HS-27A (cell line): ENCODE data around the gene RHOBTB1.

Experiments used
- DNase-seq: peaks from one replicate; pipeline ENCODE4 v3.0.0-alpha.2; 2012; ENCODE audit warnings: low read depth, missing footprints

RHOBTB1 gene

DNA sequence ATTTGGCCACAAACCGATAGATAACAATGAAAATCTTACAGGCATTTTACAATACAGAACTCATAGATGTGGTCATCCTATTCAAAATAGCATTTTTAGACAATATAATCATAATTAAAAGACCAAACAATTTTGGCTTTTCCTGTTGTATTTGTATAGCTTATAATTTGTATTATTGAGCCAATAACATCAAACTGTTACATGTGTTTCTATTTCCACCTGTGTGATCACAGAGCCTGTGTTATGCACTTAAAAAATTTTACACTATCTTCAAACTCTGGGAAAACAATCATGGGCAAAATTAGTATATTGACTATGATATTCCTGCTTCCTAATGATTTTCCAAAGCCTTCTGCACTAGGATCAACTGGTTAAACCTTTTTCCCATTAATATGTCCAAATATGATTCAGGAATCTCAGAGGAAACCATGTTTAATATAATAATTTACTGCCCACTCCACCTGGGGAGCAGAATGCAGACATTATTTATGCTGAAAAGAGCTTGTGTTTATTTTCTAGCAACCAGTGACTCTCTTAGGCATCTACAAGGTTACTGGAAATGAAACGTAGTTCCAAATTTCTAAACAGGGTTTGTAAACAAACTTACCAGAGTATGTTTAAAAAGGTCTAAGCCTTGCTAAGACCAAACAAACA is 1.7 kb downstream of the RHOBTB1 start:
- DNase-seq, result no peak

DNA sequence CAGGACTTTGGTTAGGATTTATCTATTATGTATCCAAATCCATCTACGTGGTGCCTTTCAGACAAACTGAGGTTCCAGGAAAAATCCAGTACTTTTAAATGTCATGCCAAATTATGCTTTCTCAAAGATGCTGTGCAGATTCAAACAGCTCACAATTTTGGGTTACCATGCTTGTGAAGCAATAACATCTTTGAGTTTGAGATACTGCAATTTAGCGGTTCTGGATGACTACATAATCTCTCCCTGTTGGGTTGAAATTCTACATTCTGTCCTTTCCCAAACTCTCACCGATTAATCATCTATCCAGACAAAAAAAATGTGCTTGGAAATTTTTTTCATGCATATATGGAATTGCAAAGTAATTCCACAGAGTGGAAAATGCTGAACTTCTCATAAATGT is 3.5 kb downstream of the RHOBTB1 start:
- DNase-seq, result no peak

DNA sequence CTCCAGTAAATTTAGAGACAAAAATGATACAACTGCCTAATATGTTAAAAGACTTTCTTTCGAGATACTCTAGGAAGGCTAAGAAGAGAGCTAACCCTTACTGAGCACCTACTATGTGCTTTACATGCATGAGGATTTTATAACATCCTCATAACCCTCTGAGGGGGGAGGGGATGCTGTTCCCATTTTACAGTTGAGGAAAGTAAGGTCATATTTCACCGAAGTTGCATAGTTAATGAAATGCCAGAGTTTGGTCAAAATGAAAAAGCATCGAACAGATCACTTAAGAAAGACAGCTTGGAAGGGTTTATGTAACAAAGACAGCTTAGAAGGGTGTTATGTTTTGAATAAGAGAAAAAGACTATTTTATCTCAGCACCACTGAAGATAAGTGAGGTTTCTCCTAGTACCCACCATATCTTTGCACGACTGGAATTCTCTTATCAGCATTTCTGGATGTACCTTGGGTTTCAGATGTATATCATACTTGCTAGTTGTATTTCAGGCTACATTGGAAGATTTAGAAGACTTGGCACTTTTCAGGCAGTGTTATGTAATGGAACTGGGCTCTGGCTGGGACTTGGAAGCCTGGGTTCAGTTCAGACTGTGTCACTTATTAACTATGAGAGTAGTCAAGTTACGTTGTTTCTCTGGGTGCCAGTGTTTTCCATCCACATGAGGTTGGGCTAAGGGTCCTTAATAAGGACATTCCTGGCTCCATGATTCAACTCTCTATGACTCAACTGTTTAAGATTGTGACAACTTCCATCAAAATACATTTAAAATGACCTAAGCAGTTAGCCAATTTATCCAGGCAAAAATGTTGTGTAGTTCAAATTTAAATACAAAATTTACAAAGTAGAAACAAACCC is 6.0 kb downstream of the RHOBTB1 start:
- DNase-seq, result no peak

DNA sequence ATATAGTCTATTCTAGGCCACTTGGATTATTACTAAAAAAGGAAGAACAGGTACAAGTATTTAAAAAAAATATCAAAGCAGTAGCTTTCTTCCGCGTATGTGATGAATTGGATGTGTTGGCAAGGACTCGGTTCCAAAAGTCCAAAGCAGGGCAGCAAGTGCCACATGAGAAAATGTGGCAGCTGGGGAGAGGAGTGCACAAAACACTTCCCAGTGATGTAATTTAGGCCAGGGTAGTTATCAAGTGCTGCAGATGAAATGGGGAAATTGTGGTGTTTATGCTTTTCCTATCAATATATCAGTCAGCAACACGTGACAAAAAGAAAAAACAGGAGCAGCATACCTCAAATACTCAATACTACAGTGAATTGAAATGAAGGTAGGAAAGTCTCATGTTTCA is 7.0 kb downstream of the RHOBTB1 start:
- DNase-seq, result no peak

DNA sequence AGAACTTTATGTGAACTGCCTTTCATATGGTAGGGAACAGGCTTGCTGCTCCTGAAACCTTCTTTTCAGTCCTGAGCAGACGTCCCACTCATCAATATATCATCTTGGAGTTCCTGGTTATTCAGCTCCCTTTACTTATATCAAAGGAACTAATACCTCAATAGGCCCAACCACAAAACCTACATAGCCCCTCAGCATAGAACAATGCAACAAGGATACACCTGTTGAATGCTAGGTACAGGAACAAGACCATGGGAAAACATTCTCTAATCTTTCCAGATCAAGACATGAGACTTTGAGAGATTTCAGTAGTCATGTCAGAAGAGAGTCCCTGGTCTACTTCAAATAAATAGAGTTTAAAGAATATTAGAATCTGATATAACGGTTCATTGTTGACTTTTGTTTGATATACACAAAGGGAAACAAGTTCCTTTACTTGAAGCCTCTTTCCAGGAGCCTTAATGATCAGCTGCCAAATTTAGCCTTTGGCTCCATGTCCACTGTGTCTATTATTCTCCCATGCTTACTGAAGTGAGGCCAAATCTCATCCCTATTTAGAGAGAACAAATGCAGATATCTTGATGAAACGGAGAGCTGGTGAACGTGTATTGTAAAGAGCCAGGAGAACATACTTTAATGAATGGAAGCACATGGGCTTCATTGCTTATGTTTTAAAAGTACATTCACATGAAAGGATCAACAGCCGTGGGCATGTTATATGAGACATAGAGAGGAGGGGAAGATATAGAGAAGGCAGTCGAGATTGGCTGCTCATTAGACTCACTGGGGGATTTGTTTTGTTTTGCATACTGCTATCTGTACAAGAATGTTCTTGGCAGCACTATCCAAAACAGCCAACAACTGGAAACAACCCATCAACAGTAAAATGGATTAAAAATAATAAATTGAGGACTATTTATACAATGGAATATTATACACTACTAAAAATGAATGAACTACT is 9.5 kb downstream of the RHOBTB1 start:
- DNase-seq, result no peak

DNA sequence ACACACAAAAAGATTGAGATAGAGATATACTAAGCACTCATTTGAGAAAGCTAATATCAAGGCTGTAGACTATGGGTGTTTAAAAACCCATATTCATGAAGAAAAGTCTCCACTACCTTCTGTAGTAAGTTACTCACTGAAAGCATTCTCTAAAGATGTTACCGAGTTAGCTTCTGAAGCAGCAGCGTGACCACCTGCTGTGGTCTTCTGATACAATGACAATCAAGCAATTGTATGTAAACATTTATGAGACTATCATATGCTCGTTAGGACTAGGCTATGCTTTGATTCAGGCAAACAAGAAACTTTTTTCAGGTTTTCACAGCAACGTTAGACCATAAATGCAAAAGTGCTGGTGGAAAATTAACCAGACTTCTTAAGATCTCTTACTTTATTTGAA is 11.2 kb downstream of the RHOBTB1 start:
- no peak for DNase-seq

DNA sequence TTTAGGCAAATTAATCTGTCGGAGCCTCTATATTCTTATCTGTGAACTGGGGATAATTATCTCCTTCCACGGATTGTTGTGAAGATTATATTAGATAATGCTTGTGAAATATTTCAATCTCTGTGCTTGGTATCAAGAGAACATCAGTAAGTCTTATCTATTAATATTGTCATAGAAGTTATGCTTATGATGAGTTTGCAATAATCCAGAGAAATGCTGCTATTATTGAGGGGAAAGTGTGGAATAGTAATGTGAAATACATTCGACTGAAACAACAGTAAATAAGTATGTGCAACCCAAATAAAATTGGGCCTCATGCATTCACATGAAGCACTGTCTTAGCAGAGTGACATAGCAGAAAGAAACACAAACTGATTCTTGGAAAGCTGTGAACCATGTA is 13.7 kb downstream of the RHOBTB1 start:
- no peak for DNase-seq

DNA sequence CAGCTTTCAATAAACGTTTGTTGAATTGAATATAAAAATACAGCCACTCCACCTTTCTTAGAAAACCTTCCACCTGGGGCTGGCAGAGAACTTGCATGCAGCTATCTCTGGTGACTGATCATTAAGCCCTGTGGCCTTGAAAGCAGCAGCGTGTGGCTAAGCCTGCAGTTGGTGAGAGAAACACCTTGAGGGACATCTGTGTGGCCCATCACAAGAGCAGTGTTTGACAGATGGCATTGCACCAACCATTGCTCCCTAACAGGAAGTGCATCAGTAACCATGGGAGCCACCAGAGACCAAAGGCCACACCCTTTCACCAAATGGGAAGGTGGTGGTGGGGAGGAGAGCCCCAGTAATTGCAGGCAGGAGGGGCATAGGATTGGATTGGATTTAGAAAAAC is 22.4 kb downstream of the RHOBTB1 start:
- DNase-seq, result no peak

DNA sequence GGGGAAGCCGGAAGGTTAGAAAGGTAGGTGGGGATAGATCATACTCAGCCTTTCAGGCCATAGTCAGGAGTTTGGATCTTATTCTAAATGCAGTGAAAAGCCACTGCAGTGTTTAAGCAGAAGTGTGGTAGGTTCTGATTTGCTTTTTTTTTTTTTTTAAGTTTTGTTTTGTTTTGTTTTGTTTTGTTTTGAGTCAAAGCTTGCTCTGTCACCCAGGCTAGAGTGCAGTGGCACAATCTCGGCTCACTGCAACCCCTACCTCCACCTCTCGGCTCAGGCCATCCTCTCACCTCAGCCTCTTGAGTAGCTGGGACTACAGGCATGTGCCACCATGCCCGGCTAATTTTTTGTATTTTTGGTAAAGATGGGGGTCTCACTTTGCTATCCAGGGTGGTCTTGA is 23.5 kb downstream of the RHOBTB1 start:
- no peak for DNase-seq

DNA sequence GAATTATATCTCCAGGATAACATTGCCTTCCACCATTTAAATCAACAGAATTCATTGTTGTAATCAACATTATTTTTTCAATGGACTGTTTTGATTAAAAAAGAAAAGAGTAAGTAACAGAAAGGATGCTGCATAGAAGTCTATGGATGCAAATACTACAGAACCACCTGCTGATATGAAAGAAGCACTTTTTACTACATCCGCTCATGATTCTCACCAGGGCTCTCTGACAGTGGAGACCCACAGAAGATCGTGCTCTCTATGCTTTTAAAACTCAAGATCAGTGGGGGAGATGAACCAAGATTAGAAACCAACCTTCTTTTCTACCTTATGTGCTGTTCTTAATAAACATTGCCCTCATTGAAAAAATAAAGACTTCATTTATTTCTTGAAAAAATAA is 24.4 kb downstream of the RHOBTB1 start:
- DNase-seq, result no peak

DNA sequence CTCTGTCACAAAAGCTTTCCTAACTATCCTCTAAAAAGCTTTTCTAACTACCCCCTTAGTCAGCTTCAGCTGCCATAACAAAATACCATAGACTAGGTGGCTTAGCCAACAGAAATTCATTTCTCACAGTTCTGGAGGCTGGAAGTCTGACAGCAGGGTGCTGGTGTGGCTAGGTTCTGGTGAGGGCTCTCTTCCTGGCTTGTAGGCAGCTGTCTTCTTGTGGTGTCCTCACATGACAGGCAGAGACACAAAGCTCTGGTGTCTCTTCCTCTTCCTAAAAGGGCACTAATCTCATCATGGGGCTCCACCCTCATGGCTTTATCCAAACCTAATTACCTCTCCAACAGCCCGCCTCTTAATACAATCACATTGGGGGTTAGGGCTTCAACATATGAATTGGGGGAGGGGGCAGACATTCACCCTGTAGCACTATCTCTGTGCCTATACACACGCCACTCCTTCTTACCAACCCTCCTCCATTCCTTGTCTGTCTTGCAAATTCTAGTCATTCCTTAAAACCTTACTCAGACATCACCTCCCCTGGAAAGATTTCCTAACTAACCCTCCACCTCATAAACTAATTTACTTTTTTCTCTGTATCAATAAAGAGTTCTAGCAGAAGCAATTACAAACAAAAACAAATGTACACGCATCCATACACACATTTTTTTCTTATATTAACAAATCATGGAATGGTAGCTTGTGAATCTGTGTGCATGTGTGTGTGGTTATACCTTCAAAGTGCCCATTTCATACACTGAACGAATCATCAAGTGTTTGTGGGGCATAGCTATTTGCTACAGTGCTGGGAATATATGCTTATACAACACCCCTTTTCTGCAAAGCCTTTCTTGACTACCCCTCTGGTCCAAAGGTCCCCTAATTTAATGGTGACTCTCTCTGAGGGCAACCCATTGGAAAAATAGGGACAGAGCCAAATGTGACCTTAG is 26.4 kb downstream of the RHOBTB1 start:
- DNase-seq, result no peak

DNA sequence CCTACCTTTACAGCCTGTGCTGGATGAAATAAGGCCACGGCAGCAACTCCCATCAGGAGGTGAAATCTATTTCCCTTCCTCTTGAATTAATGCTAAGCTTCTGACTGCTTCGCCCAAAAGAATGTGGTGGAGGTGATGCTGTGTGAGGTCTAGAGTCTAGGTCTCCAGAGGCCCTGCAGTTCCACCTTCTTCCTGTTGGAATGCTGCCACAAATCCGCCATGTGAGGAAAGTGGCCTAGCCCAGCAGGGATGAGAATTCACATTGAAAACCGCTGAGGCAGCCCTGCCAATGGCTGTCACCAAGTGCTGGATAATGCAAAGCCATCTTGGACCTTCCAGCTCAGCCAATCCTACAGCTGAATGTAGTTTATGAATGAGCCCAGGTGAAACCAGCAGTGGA is 28.0 kb downstream of the RHOBTB1 start:
- DNase-seq, result no peak

DNA sequence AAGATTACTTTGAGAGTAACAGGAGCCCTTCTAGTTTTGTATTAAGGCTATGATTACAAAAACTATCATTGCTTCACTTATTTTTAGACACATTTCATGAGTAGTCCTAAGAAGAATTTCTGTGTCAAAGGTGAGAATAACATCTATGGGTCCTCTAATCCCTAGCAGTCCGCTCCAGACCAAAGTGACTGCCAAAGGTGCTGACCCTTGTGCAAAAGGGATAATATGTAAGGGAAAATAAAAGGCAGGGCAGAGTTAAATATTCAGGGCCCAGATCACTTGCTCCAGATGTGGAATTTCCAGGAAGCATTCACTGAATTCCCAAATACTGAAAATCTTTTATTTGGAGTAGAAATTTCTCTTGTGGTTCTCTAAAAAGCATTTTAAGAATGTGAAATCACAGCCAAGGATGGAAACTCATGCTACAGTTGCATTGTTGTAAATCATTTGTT is 29.3 kb downstream of the RHOBTB1 start:
- peak; percentile 75 for DNase-seq

DNA sequence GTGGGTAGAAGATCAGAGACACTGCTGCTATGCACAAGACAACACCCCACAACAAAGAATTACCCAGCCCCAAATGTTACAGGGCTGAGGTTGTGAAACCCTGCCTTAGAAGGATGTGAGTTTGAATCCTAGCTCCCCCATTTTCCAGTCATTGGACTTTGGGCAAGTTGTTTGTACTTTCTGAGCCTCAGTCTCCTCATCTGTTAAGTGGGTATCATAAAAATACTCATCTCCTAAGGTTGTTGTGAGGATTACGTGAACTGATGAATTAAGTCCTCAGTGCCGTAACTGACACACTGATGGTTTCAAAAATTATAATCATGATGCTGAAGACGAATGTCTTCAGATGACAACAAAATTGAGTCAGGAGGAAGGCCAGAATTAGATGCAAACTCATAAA is 30.3 kb downstream of the RHOBTB1 start:
- DNase-seq, result no peak

DNA sequence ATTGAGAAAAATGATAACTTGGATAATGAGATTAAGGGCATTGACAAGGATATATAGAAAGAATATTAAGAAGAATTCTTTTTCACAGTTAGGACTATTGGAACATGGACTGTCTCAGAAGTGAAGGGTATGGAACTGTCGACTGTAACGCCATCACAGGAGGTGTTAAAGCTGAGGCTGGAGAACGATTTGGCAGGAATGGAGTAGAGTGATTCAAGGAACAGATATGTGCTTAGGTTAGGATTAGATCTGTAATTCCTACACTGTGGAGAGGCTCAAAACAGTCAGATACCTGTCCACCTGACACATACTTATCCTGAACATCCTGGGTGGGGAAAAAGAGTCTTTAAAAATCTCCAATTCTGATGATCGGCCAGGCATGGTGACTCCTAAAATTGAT is 30.9 kb downstream of the RHOBTB1 start:
- no peak for DNase-seq

DNA sequence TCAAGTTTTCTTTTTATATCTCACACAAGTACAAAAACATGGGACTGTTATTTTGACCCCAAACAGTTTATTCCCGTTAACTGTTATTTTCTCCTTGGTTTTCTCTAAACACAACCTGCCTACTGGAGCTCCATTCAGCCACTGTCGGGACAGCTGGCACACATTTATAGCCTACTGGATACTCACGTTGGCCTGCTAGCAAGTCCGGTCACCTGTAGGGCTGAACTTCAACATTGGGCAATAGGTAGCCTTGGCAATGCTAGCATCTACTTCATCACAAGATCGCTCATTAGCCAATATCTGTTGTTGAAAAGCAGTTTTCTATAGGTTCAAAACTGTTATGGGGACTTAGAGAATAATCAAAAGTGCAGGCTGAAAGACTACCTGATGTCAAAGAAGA is 32.3 kb downstream of the RHOBTB1 start:
- DNase-seq, result no peak

DNA sequence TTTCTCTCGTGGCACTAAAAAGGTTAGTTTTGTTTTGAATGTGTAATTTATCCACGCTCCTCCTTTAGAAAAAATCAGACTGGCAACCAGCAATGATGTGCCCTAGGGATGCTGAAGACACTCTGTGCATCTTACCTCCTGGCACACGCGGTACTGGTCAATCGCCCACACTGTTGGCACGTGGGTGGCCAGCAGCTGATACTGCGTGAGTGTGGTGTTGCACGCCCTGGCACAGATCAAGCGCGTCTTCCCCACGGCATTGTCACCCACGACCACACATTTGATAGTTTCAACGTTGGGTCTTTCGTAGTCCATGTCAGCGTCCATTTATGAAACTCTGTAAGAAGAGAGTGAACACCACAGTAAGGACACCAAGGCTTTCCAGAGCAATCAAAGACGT is 32.8 kb downstream of the RHOBTB1 start:
- no peak for DNase-seq

DNA sequence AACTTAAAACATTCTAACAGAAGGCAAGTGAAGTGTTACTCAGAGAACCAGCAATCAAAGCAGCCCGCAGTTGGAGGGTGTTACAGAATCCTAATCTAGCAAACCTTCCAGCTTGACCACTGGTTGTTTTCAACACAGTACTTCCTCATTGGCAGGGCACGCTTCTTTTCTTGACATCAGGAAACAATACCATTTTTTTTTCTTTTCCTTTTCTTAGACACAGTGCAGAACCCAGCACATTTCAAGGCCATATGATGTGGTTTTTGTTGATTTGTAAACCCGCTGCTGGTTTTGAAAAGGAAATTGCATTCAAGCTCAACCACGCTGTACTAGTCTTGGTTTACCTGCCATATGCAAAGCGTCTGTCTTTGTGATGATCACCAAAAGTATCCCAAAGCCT is 33.4 kb downstream of the RHOBTB1 start:
- DNase-seq, result no peak

DNA sequence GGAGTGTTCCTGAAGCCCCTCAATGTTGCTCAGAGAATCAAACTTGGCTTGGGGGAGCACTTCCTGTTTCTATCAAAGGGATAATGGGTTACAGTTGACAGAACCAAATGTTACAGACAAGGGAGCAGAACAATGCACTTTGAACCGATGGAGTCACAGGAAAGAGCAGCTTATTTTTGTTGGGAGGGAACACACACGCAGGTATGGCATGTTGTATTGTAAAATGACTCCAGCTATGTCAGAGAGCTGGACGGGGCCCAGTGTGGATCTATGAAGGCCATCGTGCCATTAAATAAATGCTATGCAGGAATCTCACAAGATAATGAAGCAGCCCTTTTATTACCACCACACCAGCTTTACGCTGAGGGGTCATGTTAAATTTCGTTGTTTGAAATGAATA is 35.1 kb downstream of the RHOBTB1 start:
- no peak for DNase-seq

DNA sequence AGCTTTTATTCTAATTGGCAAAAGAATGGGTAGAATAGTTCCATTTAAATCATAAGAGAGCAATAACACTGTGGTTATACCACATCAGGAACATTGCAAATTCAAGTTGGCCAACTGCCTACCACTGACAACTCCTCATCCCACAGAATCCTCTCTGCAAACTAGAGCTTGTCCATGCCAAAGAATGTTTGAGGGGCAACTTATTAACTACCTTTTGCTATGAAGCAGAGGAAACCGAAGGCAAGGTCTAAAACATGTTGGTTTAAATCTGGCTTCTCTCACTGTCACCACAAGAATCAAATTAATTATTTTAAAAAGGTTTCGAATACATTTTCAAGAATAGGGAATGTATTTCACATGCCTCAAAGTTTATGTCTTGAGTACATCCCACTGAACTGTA is 36.0 kb downstream of the RHOBTB1 start:
- DNase-seq, result no peak

DNA sequence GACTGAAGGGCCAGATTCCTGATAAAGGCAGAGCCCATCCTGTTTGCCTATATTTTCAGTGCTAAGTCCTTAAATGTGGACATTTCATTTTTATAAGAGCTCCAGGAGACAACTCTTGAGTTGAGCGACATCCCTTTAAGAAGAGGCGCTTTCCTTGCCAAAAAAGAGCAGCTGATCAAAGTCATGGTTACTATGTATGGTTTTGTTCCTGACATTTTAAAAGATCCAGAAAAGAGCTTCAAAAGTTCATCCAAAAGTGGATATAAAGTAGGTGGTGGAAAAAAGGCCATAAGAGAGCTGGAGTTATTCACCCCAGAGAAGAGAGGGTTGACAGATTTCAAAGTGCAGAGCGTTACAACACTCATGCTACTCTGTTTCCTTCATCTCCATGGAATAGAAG is 36.7 kb downstream of the RHOBTB1 start:
- DNase-seq, result no peak
